GM10847 (cell line): ENCODE data around the gene ANGPT4.

Source experiments
- POLR2A ChIP-seq: IDR thresholded peaks from 2 replicates; pipeline ENCODE4 v1.6.1; 2011; ENCODE audit not compliant: insufficient read length; ENCODE audit errors: extremely low read depth

The ANGPT4 gene

GRCh38 chr20:916125-916799, at the start of gene ANGPT4:
Gene ANGPT4, minus strand, starts transcription at chr20:916334. Its CDS starts 120 bp downstream, at chr20:916214.
- TF ChIP-seq POLR2A = no peak

GRCh38 chr20:963795-964194, 47.7 kb upstream of the ANGPT4 start:
- TF ChIP-seq POLR2A = no peak

- TF ChIP-seq POLR2A = no peak
Measured at GRCh38 chr20:962683-963082, 46.5 kb upstream of the ANGPT4 start.

GRCh38 chr20:962223-962622, 46.1 kb upstream of the ANGPT4 start:
- no peak for TF ChIP-seq POLR2A

- no peak for TF ChIP-seq POLR2A
Measured at GRCh38 chr20:961768-962167, 45.6 kb upstream of the ANGPT4 start.

GRCh38 chr20:959996-960615, 44.0 kb upstream of the ANGPT4 start:
- no peak for TF ChIP-seq POLR2A

GRCh38 chr20:958936-959815, 43.0 kb upstream of the ANGPT4 start:
- no peak for TF ChIP-seq POLR2A

- no peak for TF ChIP-seq POLR2A
Measured at GRCh38 chr20:957544-957943, 41.4 kb upstream of the ANGPT4 start.

- TF ChIP-seq POLR2A = no peak
Measured at GRCh38 chr20:956330-956951, 40.3 kb upstream of the ANGPT4 start.

GRCh38 chr20:955656-956055, 39.5 kb upstream of the ANGPT4 start:
- TF ChIP-seq POLR2A = no peak

GRCh38 chr20:955111-955510, 39.0 kb upstream of the ANGPT4 start:
- TF ChIP-seq POLR2A = no peak

GRCh38 chr20:953742-954141, 37.6 kb upstream of the ANGPT4 start:
- no peak for TF ChIP-seq POLR2A

GRCh38 chr20:952196-952795, 36.2 kb upstream of the ANGPT4 start:
- TF ChIP-seq POLR2A = no peak

- TF ChIP-seq POLR2A = no peak
Measured at GRCh38 chr20:951384-952169, 35.4 kb upstream of the ANGPT4 start.
